Iris pigment epithelial cell (primary cell): Measurements from ENCODE around the gene APBA3.
"Not testable (repeated sequence)": the region's sequence is repeated elsewhere in the genome, so short reads cannot be mapped to it uniquely, and the experiment has no call there.

Source experiments
- DNase-seq: peaks from one replicate; pipeline ENCODE4 v3.0.0-alpha.2; 2011; ENCODE audit warnings: low read depth

Gene APBA3

GRCh38 chr19:3771000-3771905 is 9.8 kb upstream of the APBA3 start:
- no peak for DNase-seq

GRCh38 chr19:3770136-3770999 is 8.9 kb upstream of the APBA3 start:
- DNase-seq: no peak

- DNase-seq: no peak
Measured at GRCh38 chr19:3769494-3769893, 8.0 kb upstream of the APBA3 start.

GRCh38 chr19:3768748-3769099 is 7.2 kb upstream of the APBA3 start:
- DNase-seq: no peak

- DNase-seq: no peak
Measured at GRCh38 chr19:3768015-3768747, 6.7 kb upstream of the APBA3 start.

- no peak for DNase-seq
Measured at GRCh38 chr19:3767050-3767449, 5.6 kb upstream of the APBA3 start.

- no peak for DNase-seq
Measured at GRCh38 chr19:3766520-3766919, 5.0 kb upstream of the APBA3 start.

GRCh38 chr19:3765757-3766156 is 4.3 kb upstream of the APBA3 start:
- peak; percentile 31 for DNase-seq

GRCh38 chr19:3765121-3765520 is 3.6 kb upstream of the APBA3 start:
- DNase-seq: no peak

GRCh38 chr19:3762501-3763459 is 1.3 kb upstream of the APBA3 start, which contains the start of gene MRPL54:
Gene MRPL54, plus strand, starts transcription at chr19:3762682. Its CDS starts 19 bp downstream, at chr19:3762701.
- DNase-seq: peak; percentile 100

- no peak for DNase-seq
Measured at GRCh38 chr19:3762130-3762473, 610 bp upstream of the APBA3 start.

- no peak for DNase-seq
Measured at GRCh38 chr19:3760871-3761361, 576 bp downstream of the APBA3 start.

GRCh38 chr19:3759482-3760254 is 1.8 kb downstream of the APBA3 start:
- DNase-seq: no peak

GRCh38 chr19:3758297-3758696 is 3.2 kb downstream of the APBA3 start:
- not testable (repeated sequence) for DNase-seq

GRCh38 chr19:3757705-3758104 is 3.8 kb downstream of the APBA3 start:
- not testable (repeated sequence) for DNase-seq

GRCh38 chr19:3753631-3754410 is 7.7 kb downstream of the APBA3 start:
- DNase-seq: no peak

GRCh38 chr19:3752492-3752891 is 9.0 kb downstream of the APBA3 start:
- DNase-seq: no peak

- no peak for DNase-seq
Measured at GRCh38 chr19:3751236-3751635, 10.3 kb downstream of the APBA3 start.

- DNase-seq: no peak
Measured at GRCh38 chr19:3750211-3750610, 11.3 kb downstream of the APBA3 start.
